ENCODE data around the gene PRKCH. TPM values are rescaled to one million over a fixed set of nuclear protein-coding genes. Genes with fewer than 3 reads are reported as not detected.

PRKCH gene
- total RNA-seq, 1 experiment from 2014 or later = 10.3 TPM

GRCh38 chr14:61459229-61459628 is 137.8 kb downstream of the PRKCH start:
- CTCF ChIA-PET = no interaction called here
- no peak overlapping the region for H3K27ac Mint-ChIP-seq
- POLR2A ChIA-PET = no interaction called here
- peaks cover 3% of the 10 kb centered on the region for H3K9me3 Mint-ChIP-seq
- DNase-seq (ENCODE audit: low spot score) = no peak
- H3K4me1 Mint-ChIP-seq = peaks cover 12% of the 10 kb centered on the region
- H3K36me3 Mint-ChIP-seq = no peaks in the 10 kb centered on the region
- no peak for TF ChIP-seq ZNF138 (CRISPR knock-in tag; conservative IDR thresholded peaks at IDR 0.05)
- no peak overlapping the region for H3K4me3 Mint-ChIP-seq
- no peak for ATAC-seq
- no peaks in the 10 kb centered on the region for H3K27me3 Mint-ChIP-seq (ENCODE audit: low read depth)

DNA sequence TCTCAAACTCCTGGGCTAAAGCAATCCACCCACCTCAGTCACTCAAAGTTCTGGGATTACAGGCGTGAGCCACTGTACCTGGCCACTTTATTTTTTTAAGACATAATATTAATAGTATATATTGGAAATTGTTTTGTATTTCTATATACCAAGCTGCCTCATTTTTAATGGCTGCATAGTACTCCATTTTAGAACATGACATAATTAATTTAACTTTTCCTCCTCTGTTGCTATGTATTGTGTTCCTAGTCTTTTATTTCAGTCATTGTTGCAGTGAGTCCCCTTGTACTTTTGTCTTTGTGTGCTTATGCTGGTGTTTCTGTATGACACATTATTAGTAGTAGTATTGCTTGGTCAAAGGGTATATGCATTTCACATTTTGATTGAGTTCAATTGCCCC is 138.7 kb downstream of the PRKCH start:
- TF ChIP-seq ZBTB21 (CRISPR knock-in tag; IDR thresholded peaks at IDR 0.05; ENCODE audit: borderline replicate concordance) = no peak
- no peak for TF ChIP-seq ESRRA (CRISPR knock-in tag; IDR thresholded peaks at IDR 0.05; ENCODE audit: borderline replicate concordance)
- TF ChIP-seq TEAD1 (CRISPR knock-in tag; IDR thresholded peaks at IDR 0.05) = no peak
- TF ChIP-seq ZNF219 (CRISPR knock-in tag; IDR thresholded peaks at IDR 0.05; ENCODE audit: borderline replicate concordance) = no peak
- TF ChIP-seq, protein P1, sequence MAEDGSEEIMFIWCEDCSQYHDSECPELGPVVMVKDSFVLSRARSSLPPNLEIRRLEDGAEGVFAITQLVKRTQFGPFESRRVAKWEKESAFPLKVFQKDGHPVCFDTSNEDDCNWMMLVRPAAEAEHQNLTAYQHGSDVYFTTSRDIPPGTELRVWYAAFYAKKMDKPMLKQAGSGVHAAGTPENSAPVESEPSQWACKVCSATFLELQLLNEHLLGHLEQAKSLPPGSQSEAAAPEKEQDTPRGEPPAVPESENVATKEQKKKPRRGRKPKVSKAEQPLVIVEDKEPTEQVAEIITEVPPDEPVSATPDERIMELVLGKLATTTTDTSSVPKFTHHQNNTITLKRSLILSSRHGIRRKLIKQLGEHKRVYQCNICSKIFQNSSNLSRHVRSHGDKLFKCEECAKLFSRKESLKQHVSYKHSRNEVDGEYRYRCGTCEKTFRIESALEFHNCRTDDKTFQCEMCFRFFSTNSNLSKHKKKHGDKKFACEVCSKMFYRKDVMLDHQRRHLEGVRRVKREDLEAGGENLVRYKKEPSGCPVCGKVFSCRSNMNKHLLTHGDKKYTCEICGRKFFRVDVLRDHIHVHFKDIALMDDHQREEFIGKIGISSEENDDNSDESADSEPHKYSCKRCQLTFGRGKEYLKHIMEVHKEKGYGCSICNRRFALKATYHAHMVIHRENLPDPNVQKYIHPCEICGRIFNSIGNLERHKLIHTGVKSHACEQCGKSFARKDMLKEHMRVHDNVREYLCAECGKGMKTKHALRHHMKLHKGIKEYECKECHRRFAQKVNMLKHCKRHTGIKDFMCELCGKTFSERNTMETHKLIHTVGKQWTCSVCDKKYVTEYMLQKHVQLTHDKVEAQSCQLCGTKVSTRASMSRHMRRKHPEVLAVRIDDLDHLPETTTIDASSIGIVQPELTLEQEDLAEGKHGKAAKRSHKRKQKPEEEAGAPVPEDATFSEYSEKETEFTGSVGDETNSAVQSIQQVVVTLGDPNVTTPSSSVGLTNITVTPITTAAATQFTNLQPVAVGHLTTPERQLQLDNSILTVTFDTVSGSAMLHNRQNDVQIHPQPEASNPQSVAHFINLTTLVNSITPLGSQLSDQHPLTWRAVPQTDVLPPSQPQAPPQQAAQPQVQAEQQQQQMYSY (CRISPR knock-in tag; IDR thresholded peaks at IDR 0.05) = no peak
- TF ChIP-seq, protein P2, sequence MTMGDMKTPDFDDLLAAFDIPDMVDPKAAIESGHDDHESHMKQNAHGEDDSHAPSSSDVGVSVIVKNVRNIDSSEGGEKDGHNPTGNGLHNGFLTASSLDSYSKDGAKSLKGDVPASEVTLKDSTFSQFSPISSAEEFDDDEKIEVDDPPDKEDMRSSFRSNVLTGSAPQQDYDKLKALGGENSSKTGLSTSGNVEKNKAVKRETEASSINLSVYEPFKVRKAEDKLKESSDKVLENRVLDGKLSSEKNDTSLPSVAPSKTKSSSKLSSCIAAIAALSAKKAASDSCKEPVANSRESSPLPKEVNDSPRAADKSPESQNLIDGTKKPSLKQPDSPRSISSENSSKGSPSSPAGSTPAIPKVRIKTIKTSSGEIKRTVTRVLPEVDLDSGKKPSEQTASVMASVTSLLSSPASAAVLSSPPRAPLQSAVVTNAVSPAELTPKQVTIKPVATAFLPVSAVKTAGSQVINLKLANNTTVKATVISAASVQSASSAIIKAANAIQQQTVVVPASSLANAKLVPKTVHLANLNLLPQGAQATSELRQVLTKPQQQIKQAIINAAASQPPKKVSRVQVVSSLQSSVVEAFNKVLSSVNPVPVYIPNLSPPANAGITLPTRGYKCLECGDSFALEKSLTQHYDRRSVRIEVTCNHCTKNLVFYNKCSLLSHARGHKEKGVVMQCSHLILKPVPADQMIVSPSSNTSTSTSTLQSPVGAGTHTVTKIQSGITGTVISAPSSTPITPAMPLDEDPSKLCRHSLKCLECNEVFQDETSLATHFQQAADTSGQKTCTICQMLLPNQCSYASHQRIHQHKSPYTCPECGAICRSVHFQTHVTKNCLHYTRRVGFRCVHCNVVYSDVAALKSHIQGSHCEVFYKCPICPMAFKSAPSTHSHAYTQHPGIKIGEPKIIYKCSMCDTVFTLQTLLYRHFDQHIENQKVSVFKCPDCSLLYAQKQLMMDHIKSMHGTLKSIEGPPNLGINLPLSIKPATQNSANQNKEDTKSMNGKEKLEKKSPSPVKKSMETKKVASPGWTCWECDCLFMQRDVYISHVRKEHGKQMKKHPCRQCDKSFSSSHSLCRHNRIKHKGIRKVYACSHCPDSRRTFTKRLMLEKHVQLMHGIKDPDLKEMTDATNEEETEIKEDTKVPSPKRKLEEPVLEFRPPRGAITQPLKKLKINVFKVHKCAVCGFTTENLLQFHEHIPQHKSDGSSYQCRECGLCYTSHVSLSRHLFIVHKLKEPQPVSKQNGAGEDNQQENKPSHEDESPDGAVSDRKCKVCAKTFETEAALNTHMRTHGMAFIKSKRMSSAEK (CRISPR knock-in tag; IDR thresholded peaks at IDR 0.05; ENCODE audit: borderline replicate concordance) = no peak
- TF ChIP-seq ATF3 (CRISPR knock-in tag; conservative IDR thresholded peaks at IDR 0.05) = no peak
- no peak for TF ChIP-seq FOXK1 (CRISPR knock-in tag; IDR thresholded peaks at IDR 0.05)
- TF ChIP-seq MXD4 (CRISPR knock-in tag; IDR thresholded peaks at IDR 0.05; ENCODE audit: borderline replicate concordance) = no peak
- TF ChIP-seq GRHL2 (CRISPR knock-in tag; IDR thresholded peaks at IDR 0.05; ENCODE audit: insufficient replicate concordance, severe bottlenecking) = no peak
- TF ChIP-seq RELA (CRISPR knock-in tag; IDR thresholded peaks at IDR 0.05; ENCODE audit: borderline replicate concordance) = no peak
- no peak for TF ChIP-seq ARID4B (CRISPR knock-in tag; IDR thresholded peaks at IDR 0.05; ENCODE audit: borderline replicate concordance)
- TF ChIP-seq USF1 (CRISPR knock-in tag; IDR thresholded peaks at IDR 0.05) = no peak
- DNase-seq (ENCODE audit: low spot score) = no peak
- H3K27ac Mint-ChIP-seq = no peak overlapping the region
- ATAC-seq = no peak
- H3K27me3 Mint-ChIP-seq (ENCODE audit: low read depth) = no peaks in the 10 kb centered on the region
- peaks cover 7% of the 10 kb centered on the region for H3K36me3 Mint-ChIP-seq
- ChIA-PET CTCF (interaction anchor here (1.2 kb wide), 1 partner anchor 377 kb away, joined by 12 read pairs; no protein-coding TSS in a partner anchor), POLR2A (no interaction called here)
- peaks cover 9% of the 10 kb centered on the region for H3K9me3 Mint-ChIP-seq
- H3K4me1 Mint-ChIP-seq = peaks cover 12% of the 10 kb centered on the region
- H3K4me3 Mint-ChIP-seq = no peak overlapping the region

All from WTC11 (cell line).